GDM1 (cell line): ENCODE data around the gene ABCF3.

Source experiments
- DNase-seq: peaks from one replicate; lab custom pipeline; 2025; lab: John Stamatoyannopoulos, UW

ABCF3 gene

GRCh38 chr3:184167786-184168185, 18.2 kb upstream of the ABCF3 start:
- no peak for DNase-seq

- DNase-seq = no peak
Measured at GRCh38 chr3:184168363-184169120, 17.5 kb upstream of the ABCF3 start.

- DNase-seq = no peak
Measured at GRCh38 chr3:184169896-184170875, 15.8 kb upstream of the ABCF3 start.

GRCh38 chr3:184171562-184171961, 14.4 kb upstream of the ABCF3 start:
- no peak for DNase-seq

GRCh38 chr3:184172681-184173373, 13.2 kb upstream of the ABCF3 start:
- DNase-seq = no peak

- no peak for DNase-seq
Measured at GRCh38 chr3:184173374-184173722, 12.7 kb upstream of the ABCF3 start.

GRCh38 chr3:184174284-184174645, 11.7 kb upstream of the ABCF3 start:
- no peak for DNase-seq

- peak; percentile 97 for DNase-seq
Measured at GRCh38 chr3:184174646-184175492, 11.1 kb upstream of the ABCF3 start, which contains the start of gene AP2M1. Gene AP2M1 (plus strand): TSS chr3:184174855. CDS start chr3:184176994, 2,139 bp downstream.

- DNase-seq = no peak
Measured at GRCh38 chr3:184175506-184175905, 10.5 kb upstream of the ABCF3 start.

- DNase-seq = no peak
Measured at GRCh38 chr3:184175981-184176376, 10.0 kb upstream of the ABCF3 start.

GRCh38 chr3:184176377-184177330, 9.3 kb upstream of the ABCF3 start:
- peak; percentile 38 for DNase-seq

- no peak for DNase-seq
Measured at GRCh38 chr3:184177331-184177731, 8.7 kb upstream of the ABCF3 start.

- DNase-seq = no peak
Measured at GRCh38 chr3:184177767-184178306, 8.2 kb upstream of the ABCF3 start.

GRCh38 chr3:184178521-184179138, 7.4 kb upstream of the ABCF3 start:
- no peak for DNase-seq

- no peak for DNase-seq
Measured at GRCh38 chr3:184180165-184180564, 5.8 kb upstream of the ABCF3 start.

- no peak for DNase-seq
Measured at GRCh38 chr3:184181596-184181995, 4.4 kb upstream of the ABCF3 start.

GRCh38 chr3:184183679-184184078, 2.3 kb upstream of the ABCF3 start:
- DNase-seq = no peak

- DNase-seq = no peak
Measured at GRCh38 chr3:184184546-184185230, 1.3 kb upstream of the ABCF3 start.
